GM18526 (cell line): ENCODE data around the gene ANKRD18B.

ENCODE experiments used
- POLR2A ChIP-seq: IDR thresholded peaks from 3 replicates; pipeline ENCODE4 v1.6.1; 2011; ENCODE audit not compliant: insufficient read length; ENCODE audit errors: extremely low read depth

The ANKRD18B gene

GRCh38 chr9:33619666-33620404, 95.8 kb downstream of the ANKRD18B start:
- no peak for TF ChIP-seq POLR2A

GRCh38 chr9:33620738-33621439, 96.8 kb downstream of the ANKRD18B start:
- no peak for TF ChIP-seq POLR2A
